GM21360 (cell line): ENCODE data around the gene TPM4.

Experiments
- ATAC-seq: cut with Tn5 transposase; IDR thresholded peaks from one replicate; pipeline ENCODE4 v1.9.1; 2021; ENCODE audit warnings: mild to moderate bottlenecking, moderate library complexity; ENCODE audit not compliant: unreplicated experiment

Gene TPM4

GRCh38 chr19:16041299-16041990 lies 34.9 kb upstream of the TPM4 start:
- ATAC-seq, result no peak

DNA sequence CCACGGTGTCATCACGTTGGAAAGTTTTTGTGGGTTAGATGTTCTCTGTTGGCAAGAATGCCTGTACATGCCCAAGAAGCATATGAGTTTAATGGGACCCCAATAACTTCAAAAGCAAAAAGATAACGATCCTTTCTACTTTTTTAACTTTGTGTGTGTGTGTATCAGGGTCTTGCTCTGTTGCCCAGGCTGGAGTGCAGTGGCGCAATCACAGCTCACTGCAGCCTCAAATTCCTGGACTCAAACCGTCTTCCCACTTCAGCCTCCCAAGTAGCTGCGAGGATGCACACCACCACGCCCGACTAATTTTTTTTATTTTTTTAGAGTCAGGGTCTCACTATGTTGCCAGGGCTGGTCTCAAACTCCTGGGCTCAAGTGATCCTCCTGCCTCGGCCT lies 34.3 kb upstream of the TPM4 start:
- no peak for ATAC-seq

GRCh38 chr19:16042533-16043085 lies 33.7 kb upstream of the TPM4 start:
- ATAC-seq, result no peak

DNA sequence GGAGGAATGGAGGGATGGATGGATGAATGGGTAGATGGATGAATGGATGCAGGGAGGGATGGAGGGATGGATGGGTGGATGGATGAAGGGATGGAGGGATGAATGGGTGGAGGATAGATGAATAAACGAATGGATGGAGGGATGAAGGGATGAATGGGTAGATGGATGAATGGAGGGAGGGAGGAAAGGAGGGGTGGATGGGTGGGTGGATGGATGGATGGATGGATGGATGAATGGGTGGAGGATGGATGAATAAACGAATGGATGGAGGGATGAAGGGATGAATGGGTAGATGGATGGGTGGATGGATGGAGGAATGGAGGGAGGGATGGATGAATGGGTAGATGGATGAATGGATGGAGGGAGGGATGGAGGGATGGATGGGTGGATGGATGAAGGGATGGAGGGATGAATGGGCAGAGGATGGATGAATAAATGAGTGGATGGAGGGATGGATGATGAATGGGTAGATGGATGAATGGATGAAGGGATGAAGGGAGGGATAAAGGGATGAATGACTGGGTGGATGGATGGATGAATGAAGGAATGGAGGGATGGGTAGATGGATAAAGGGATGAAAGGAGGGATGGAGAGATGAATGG lies 33.0 kb upstream of the TPM4 start:
- no peak for ATAC-seq

GRCh38 chr19:16044746-16045145 lies 31.5 kb upstream of the TPM4 start:
- no peak for ATAC-seq

GRCh38 chr19:16045171-16045570 lies 31.1 kb upstream of the TPM4 start:
- ATAC-seq, result no peak

DNA sequence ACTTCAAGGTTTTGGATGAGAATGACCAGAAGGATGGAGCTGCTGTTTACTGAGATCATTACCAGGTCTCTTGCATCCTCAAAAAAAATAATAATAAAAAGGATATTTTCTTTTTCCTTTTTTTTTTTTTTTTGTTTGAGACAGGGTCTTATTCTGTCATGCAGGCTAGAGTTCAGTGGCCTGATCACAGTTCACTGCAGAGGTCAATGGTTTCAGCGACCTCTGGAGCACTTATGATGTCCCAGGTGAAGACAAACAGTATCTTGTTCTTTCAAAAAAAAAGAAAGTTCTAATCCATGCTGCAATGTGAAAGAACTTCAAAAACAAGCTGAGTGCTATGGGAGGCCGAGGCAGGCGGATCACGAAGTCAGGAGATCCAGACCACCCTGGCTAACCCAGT lies 30.4 kb upstream of the TPM4 start:
- ATAC-seq, result no peak

DNA sequence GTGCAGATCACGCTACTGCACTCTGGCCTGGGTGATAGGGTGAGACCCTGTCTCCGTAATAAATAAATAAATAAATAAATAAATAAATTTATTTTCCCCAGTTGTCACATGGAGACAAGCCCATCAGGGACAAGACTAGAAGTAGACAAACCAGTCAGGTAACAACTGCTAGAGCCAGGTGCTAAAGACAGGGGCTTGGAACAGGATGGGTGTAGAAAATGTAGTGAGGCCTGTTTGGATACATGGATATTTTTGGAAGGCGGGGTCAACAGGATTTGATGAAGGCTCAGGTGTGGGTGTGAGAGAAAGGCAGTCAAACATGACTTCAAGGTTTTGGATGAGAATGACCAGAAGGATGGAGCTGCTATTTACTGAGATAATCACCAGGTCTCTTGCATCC lies 27.7 kb upstream of the TPM4 start:
- ATAC-seq, result no peak

DNA sequence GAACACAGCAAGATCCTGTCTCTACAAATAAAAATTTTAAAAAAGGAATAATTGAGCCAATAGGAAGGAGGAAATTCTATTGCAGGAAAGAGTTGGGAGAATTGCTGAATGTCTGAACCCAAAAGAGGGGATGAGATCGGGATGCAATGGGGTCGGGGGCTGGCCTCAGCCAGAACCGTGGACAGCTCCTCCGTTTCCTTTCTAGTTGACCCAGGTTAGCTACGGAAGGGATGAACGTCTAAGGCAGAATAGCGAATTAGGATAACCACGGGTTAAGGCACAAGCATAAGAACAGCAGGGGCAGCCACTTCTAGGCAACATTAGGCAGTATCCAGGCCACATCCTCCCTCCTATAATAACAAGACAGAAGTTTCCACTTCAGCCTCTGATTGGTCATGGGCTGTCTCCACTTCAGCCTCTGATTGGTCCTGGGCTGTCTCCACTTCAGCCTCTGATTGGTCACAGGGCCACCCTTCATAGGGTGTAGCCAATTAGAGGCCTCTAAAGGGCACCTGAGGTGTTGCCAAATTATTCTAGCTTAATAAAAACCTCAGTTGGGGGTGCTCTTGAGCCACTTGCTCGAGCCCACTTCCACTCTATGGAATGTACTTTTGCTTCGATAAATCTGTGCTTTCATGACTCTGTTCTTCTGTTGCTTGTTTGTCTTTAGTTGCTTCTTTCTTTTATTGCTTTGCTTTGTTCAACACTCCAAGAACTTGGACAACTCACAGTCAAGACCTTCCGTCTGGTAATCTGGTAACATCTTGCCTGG lies 24.9 kb upstream of the TPM4 start:
- no peak for ATAC-seq

DNA sequence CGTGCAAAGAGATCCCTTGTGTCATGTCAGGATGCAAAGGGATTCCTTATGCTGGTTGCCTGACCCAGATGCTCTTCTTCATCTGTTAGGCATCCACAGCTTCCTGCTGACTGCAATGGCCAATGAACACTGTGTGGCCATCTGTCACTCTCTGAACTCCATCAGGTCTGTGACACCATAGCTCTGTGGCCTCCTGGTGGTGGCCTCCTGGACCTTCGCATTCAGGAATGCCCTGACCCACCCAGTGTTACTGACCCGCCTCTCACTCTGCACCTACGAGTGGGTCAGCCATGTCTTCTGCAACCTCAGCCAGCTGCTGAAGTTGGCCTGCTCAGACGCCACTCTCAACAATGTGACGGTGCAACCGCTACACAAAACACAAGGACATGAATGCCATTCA lies 23.9 kb upstream of the TPM4 start:
- ATAC-seq, result no peak

GRCh38 chr19:16057062-16057461 lies 19.2 kb upstream of the TPM4 start:
- ATAC-seq, result no peak

DNA sequence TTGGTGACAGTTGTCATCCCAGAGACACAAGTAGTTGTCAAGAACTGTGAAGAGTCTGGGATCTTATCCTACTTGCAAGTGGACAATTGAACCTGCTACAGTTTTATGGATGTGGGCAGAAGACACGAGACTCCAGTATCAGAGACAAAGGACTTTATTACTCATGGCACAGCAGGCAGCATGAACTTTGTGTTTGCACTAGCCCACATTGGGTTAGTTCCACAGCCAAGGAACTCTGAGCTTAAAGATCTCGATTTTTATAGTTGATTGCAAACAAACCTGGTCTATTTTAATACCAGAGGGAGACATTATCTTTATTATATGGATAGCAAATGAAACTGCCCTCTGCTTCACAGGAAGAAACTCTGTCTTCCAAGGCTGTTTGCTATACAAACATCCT lies 16.0 kb upstream of the TPM4 start:
- no peak for ATAC-seq

GRCh38 chr19:16061943-16062342 lies 14.4 kb upstream of the TPM4 start:
- ATAC-seq, result no peak

- no peak for ATAC-seq
Observed at GRCh38 chr19:16062789-16063188, 13.5 kb upstream of the TPM4 start.

- ATAC-seq, result no peak
Observed at GRCh38 chr19:16064209-16064889, 11.9 kb upstream of the TPM4 start.

- no peak for ATAC-seq
Observed at GRCh38 chr19:16066611-16067104, 9.6 kb upstream of the TPM4 start.

- no peak for ATAC-seq
Observed at GRCh38 chr19:16067205-16067938, 8.9 kb upstream of the TPM4 start.

GRCh38 chr19:16068696-16069259 lies 7.5 kb upstream of the TPM4 start:
- ATAC-seq, result no peak

DNA sequence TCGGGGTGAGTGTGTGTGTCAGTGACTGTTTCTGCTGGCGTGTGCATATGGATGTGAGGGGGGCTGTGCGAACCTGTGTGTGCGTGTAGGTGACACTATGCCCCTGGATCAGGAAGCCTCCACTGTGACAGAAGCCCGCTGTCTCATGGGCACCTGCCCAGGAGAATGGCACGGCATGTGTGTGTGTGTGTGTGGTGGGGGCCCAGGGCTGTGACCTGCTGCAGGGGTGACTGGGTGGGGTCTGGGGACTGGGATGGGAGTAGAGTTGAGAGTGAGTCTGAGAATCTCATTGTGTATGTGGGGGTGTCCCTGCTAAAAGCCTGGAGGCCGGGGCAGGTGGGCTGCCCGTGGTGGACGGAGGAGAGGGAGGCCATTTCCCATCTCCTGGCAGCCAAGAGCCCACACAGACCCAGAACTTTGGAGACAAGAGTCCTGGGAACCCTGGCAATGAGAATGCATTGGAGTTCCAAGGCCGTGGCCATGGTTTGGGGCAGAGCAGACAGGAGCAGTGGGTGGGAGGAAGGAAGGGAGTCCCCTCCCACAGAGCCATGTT lies 6.4 kb upstream of the TPM4 start:
- ATAC-seq, result no peak
